ENCODE measurements around the gene FNBP1L.
"Not testable (repeated sequence)": the region's sequence is repeated elsewhere in the genome, so short reads cannot be mapped to it uniquely, and the experiment has no call there.

FNBP1L gene

GRCh38 chr1:93575621-93576284 is 127.8 kb downstream of the FNBP1L start:
- no peak for DNase-seq

GRCh38 chr1:93576346-93576745 is 128.4 kb downstream of the FNBP1L start:
- DNase-seq, result no peak

GRCh38 chr1:93576746-93577145 is 128.8 kb downstream of the FNBP1L start:
- DNase-seq, result no peak

- DNase-seq, result no peak
Measured at GRCh38 chr1:93577536-93578432, 129.9 kb downstream of the FNBP1L start.

- no peak for DNase-seq
Measured at GRCh38 chr1:93578433-93578830, 130.5 kb downstream of the FNBP1L start.

GRCh38 chr1:93578911-93579825 is 131.2 kb downstream of the FNBP1L start:
- no peak for DNase-seq

GRCh38 chr1:93579891-93580290 is 132.0 kb downstream of the FNBP1L start:
- no peak for DNase-seq

- DNase-seq, result no peak
Measured at GRCh38 chr1:93581917-93582850, 134.3 kb downstream of the FNBP1L start.

GRCh38 chr1:93584261-93585003 is 136.5 kb downstream of the FNBP1L start:
- no peak for DNase-seq

GRCh38 chr1:93585059-93585966 is 137.4 kb downstream of the FNBP1L start:
- no peak for DNase-seq

GRCh38 chr1:93587354-93587753 is 139.4 kb downstream of the FNBP1L start:
- DNase-seq, result no peak

GRCh38 chr1:93588206-93588605 is 140.3 kb downstream of the FNBP1L start:
- no peak for DNase-seq

GRCh38 chr1:93588955-93589354 is 141.0 kb downstream of the FNBP1L start:
- no peak for DNase-seq

GRCh38 chr1:93591291-93591675 is 143.4 kb downstream of the FNBP1L start:
- DNase-seq, result not testable (repeated sequence)

- DNase-seq, result no peak
Measured at GRCh38 chr1:93591676-93592550, 144.0 kb downstream of the FNBP1L start.

GRCh38 chr1:93592551-93592949 is 144.6 kb downstream of the FNBP1L start:
- DNase-seq, result no peak

- no peak for DNase-seq
Measured at GRCh38 chr1:93593854-93594602, 146.1 kb downstream of the FNBP1L start.

GRCh38 chr1:93594603-93594880 is 146.6 kb downstream of the FNBP1L start:
- no peak for DNase-seq

- DNase-seq, result no peak
Measured at GRCh38 chr1:93595266-93595665, 147.3 kb downstream of the FNBP1L start.
